HS-27A (cell line): ENCODE data around the gene EPB41L2.
"Not testable (repeated sequence)": the region's sequence is repeated elsewhere in the genome, so short reads cannot be mapped to it uniquely, and the experiment has no call there.

Source experiments
- DNase-seq: peaks from one replicate; pipeline ENCODE4 v3.0.0-alpha.2; 2012; ENCODE audit warnings: low read depth, missing footprints

The EPB41L2 gene

DNA sequence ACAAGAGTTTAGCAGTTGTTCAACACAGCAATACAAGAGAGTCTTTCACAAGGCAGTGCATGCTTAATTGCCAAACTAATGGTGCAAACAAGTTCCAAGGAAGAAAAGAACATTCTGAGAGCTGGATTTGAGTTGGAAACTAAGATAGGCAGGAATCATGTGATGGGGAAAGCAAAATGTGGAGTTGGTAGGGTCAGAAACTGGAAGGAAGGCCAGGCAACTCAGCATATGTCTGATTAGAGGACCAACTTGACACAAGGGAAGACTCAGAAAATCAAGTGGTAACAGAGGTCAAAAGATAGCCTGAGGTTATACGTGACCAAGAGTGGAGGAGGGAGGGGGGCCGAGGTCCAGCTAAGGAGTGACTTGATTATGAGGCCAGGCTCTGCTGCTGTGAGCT, 118.6 kb downstream of the EPB41L2 start:
- no peak for DNase-seq

DNA sequence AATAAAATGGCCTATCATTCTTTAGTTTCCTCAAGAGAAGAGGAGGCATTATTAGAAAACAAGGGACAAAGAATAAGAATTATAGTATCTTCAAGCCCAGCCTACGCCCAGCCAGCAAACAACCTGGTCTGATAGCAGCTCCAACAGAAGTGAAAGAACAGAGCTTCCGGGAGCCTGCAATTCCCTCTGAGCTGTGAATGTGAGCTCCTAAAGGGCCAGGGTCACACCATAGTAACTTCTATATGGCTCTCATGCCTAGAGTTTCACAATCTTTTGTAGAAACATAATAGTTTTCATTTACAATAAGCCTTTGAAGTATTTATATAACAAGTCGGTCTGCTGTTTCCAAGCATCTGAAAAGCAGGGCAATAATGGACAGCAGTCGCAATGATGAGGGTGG, 119.3 kb downstream of the EPB41L2 start:
- DNase-seq = no peak

DNA sequence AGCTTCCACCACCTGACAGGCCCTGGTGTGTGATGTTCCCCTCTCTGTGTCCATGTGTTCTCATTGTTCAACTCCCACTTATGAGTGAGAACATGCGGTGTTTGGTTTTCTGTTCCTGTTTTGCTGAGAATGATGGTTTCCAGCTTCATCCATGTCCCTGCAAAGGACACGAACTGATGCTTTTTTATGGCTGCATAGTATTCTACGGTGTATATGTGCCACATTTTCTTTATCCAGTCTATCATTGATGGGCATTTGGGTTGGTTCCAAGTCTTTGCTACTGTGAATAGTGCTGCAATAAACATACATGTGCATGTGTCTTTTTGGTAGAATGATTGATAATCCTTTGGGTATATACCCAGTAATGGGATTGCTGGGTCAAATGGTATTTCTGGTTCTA, 120.3 kb downstream of the EPB41L2 start:
- not testable (repeated sequence) for DNase-seq

DNA sequence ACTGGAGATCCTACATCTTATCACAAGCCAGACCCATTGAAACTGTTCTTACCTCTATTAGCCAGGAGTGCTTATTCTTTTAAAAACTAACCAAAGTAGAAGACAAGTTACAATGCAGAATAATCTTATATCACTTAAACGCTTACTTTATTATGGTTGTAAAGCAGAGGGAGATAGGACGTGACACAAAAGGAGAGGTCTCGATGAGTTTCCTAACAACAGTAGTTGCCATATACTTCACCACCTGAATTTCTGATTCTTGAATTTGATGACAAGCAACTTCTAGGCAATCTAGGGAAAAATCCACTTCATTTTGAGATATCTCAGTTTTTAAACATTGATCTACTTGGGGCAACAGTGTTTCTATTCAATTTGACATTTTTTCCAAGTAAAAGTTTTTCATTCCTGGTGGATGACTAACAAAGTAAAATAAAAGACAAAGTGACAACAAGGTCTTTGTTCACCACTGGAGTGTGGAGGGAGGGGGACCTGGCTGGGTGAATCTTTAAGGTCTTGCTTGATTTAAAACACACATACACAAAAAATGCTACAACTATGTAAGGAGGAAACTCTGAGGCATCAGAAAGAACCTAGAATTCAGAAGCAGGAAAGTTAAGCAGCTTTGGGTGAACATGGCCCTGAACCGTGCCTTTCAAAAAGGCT, 125.0 kb downstream of the EPB41L2 start:
- no peak for DNase-seq

DNA sequence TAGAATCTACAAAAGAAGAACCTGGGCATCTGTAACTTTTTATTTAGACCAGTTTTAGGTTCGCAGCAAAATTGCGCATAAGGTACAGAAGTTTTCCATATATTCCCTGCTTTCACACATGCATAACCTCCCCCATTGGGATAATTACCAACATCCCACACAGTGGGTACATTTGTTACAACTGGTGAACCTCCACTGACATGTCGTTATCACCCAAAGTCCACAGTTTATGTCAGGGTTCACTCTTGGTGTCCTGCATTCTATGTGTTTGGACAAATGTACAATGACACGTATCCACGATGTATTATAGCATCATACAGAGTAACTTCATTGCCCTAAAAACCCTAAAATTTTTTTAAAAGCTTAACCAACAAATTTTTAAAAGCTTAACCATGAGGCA, 126.1 kb downstream of the EPB41L2 start:
- DNase-seq = no peak

DNA sequence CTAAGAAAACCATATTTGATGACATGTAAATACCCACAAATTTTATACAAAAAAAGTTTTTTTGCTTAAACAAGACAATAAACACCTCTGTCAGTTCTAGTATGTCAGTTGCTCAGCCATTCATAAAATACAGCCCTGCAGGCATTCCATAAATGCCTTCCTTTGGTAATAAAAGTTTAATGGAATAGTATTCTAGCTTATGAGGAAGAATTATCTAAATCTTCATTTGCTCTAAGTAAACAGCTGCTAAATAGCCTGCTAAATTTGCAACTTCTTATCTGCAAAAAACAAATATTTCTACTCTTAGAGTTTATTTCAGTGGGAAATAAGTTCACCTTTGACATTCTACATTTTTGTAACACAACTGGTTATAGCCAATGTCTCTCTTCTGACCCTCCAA, 127.1 kb downstream of the EPB41L2 start:
- DNase-seq = no peak

DNA sequence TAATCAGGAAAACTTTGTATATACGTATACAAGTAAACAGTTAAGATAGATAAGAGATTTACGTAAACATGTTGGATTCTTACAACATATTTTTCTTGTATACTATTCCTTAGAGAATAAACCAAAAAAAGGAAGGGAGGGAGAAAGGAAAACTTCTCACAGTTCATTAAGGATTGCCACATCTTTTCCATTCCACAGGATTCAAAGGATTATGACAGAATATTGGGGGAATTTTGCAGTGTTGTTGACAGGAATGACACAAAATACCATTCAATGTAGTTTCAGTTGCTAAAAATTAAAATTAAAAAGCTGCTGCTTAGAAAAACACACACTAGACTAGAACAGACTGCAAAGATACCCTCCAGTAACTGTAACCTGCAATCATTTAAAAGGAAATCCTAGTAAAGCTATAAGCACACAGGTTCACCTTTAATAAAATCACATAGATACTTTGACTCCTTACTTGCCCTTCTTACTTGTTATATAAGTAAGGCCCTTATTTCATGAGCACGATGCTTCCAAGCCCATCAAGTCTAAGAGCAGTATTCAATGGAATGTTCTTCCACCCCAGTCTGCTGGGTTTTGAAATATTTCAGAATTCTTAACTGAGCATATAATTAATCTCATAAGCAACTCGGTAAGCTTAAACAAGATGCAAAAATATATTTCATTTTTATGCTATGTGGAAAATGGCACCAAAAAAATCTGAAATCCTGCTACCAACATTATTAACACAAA, 128.0 kb downstream of the EPB41L2 start:
- DNase-seq = no peak

DNA sequence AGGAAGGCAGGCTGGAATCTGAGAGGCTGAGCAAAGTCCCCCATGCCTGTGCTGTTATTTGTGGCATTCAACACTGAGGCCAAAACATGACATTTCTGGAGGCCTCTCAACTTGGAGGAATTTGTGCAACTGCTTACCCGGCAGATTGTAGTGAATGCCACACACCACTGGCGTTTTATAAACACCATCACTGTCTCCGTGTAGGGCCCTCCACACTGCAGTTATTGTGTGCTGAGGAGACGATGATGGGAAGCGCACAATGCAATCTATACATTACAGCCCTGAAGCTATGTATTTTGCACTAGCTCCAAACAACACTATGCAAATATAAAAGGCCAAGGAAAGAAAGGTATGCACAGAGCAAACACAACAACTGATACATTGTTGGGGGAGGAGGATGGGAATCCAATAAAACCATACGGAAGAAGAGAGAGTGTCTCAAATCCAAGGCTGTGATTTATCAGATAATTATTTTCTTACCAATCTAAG, 129.3 kb downstream of the EPB41L2 start:
- no peak for DNase-seq

DNA sequence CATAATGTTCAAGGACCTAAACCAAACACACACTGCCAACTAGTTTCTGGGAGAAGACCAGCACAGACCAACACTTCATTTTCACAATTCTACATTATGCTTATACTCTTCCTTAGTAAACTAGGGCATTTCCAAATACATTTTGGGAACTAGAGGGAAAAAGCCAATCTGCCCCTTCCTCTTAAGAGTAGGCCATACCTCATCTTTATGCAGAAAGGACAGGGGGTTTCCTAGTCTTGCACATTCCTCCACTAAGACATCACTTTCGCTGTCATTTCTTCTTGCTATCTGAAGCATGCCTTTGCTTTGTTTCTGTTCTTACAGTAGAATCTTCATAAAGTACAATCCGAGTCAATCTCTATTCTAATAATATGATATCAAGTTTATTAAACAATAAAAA, 130.1 kb downstream of the EPB41L2 start:
- no peak for DNase-seq

DNA sequence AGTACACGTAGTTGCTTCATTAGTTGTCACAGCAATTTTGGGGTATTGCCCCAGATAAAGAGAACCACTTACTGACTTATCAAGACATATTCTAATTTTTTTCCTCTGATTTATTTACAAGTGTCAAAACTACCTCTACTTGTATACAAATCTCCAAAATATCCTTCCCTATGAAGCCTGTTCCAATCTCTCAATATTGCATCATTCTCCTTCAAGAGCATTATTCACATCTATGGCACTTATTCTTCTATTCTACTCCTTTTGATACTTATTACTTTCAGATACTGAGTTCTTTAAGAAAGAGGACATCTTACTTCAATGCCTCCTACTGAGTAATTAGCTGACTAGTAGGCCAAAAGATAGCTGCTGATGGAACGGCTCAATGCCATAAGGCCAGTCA, 130.6 kb downstream of the EPB41L2 start:
- no peak for DNase-seq

DNA sequence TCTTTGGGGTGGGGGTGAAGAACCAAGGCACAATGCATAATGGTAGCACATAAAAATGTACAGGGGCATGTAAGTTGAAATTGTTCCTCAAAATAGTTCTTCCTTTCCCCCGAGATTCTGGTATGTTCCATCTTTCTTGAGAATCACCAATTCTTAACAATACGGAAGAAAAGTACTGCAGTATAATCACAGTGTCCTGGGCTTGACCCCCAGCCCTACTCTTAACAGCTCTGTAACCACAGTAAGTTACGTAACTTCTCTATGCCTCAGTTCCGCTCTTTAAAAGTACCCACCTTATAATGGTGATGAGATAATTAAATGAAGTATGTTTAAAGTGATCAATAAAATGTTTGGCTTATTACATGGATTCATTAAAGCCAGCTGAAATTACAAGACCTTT, 131.4 kb downstream of the EPB41L2 start:
- DNase-seq = no peak

DNA sequence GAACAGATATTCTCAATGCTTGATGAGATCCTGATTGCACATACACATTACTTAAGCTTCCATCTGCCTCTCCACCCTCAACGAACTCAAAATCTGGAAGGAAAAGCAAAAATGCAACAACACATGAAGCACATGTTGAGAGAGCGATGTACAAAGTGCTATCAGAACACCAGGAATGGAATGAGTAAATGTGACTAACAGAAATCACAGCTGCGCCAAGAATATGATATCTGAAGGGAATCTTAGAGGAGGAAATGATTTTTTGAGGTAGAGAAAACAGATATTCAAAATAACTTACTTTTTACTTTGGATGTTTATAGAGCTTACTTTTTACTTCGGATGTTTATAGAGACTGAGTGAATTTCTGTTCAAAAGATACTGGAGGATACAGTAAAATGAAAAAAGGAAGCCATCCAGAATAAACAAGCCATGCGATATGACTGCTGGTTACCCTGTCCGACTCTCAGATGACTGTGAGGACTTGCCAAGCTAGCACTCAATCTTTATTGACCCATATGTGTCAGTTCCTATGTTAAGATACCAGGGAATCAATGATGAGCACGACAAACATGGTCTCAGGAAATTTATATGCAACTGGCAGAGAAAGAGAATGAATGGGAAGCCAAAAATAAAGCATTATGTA, 133.9 kb downstream of the EPB41L2 start:
- DNase-seq = no peak

DNA sequence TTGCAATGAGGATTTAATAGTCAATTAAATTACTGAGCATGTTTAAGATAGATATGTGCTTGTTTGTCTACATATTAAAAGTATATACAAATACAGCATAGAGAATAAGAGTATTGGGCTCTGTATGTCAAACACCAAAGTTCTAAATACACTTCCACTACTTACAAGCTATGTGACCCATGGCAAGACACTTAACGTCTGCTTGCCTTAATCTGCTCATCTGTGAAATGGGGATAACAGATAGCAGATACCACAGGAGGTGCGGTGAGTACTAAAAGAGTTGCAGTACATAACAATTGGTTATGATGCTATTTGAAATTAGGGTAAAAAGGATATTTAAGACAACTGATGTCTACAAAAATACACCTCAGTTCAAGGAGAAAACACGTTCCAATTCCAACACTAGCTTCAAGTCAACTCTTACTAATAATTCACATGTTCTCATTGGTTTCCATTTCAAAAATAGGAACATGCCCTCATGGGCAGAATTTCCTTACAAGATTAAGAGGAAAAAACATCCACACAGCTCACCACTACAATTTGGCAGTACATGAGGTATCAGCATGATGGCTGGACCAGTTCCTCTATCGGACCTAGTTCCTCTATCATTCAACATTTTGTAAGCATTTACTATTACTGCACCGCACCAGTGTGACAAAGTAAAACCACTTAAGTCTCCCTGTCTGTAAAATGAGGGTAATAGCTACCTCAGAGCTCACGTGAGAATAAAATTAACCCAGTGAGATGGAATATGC, 134.7 kb downstream of the EPB41L2 start:
- DNase-seq = no peak

DNA sequence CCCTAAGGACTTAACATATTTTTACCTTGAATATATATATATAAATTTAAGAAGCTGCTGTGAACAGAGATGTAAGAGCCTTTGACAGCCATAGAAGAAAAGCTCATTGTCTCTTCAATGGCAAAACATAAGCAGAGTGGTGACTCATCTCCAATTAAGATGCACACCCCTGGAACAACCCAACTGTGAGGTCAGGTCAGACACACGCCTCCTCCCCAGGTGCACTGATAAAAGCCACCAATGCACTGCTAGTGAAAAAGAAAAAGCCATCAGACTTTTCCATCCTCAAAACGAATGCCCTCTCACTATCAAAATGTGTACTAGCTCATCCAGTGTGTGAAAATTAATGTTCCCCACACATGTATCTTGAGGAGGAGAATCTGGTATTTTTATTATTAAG, 135.7 kb downstream of the EPB41L2 start:
- DNase-seq = no peak

DNA sequence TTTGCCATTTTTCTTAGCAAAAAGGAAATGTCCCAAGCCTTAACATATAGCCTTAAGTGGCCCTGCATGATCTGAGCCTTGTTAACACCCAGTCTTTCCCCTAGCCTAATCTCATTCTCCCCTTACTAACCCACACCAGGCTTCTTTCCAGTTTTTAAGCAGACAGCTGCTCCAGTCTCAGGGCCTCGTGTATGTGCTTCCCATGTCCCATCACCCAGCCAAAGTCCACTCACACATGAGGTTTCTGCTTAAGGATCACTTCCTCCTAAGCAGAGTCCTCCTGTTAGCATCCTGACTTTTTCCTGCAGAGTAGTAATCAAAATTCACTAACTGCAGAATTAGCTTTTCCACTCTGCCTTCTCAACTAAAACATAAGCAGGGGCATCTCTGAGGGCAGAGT, 139.7 kb downstream of the EPB41L2 start:
- no peak for DNase-seq

DNA sequence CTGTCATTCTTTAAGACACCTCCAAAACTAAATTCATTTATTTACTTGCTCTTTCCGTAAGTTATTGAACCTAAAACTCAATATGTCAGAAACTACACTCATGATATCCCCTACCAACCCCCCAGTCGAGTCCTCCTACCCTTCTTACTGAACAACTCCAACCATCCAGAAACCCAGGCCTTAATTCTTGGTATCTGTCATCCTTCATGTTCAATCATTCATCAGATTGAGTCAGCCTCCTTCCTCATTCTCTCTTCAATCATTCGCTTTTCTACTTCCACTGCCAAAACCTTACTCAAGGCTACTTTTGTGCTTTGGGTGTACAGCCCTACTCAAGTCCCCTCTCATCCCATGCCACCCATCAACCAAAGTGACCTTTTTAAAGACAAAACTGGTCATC, 140.1 kb downstream of the EPB41L2 start:
- DNase-seq = no peak

DNA sequence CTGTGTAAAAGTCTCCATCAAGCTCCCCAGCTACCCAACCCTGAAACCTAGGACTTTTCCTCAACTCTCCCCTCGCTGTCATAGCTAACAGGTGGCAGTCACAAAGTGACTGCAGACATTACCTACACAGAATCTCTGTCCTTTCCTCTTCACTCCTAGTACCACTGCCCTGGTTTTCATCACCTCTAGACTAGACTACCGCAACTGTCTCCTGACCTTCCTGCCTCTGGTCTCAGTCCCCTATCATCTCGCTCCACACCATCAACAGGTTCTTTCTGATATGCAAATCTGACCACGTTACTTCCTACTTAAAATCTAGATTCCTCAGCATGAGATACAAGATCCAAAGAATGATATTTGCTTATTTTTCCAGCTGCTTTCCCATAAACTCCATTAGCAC, 142.1 kb downstream of the EPB41L2 start:
- no peak for DNase-seq

DNA sequence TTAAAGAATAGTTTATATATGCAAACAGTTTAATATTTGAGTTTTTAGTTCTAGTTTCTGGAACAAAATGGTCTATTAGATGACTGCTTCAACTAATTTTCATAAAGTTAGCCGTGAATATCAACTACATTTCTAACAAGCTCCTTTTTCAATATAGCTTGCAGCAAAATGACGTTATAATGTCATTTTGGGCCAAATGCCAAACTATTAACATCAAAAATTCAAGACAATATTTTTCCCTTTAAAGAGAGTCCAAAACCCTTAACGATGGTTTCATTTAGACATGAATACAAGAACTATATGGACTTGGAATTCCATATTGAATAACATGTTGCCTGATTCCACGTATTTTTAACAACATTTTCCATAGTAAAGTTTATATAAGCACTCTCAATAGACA, 144.9 kb downstream of the EPB41L2 start:
- no peak for DNase-seq

DNA sequence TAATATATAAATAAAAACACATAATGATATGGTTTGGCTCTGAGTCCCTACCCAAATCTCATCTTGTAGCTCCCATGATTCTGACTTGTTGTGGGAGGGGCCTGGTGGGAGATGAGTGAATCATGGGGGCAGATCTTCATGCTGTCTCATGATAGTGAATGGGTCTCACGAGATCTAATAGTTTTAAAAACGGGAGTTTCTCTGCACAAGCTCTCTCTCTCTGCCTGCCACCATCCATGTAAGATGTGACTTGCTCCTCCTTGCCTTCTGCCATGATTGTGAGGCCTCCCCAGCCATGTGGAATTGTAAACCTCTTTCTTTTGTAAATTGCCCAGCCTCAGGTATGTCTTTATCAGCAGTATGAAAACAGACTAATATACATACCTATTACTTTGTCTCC, 147.4 kb downstream of the EPB41L2 start:
- DNase-seq = not testable (repeated sequence)

DNA sequence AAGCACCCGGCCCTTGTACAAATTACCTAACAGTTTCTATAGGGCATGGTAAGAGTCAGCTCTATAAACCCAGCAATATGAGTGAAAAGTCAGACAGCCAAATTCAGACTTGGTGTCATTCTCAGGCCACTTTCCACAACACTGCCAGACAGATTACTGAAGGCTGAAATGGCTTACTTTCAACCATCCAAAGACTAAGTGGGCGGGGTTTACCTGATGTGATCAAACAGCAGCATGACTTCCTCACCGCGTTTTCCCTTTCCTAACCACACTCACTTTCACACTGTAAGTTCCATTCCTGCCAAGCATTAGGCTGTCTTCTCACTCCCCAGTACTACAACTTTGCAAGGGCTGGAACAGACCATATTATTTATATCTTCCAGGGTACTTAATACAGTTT, 149.9 kb downstream of the EPB41L2 start:
- DNase-seq = no peak

DNA sequence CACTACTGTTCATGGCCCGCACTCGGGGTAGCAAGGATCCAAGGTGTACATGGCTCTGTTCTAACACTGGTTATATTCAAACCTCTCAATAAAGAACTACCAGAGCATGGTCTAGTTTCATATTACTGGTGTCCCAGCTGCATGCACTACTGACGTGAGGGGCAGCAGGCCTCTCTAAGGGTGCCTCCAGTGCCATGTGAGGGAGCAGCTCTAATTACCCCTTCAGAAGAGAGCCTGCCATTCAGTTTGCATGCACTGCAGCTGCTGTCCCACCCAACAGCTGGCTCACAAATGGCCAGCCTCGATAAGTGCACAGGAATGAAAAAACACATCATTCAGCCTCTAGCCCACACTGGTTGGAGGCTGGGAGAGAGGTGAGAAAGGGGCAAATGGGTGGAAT, 150.6 kb downstream of the EPB41L2 start:
- DNase-seq = no peak

DNA sequence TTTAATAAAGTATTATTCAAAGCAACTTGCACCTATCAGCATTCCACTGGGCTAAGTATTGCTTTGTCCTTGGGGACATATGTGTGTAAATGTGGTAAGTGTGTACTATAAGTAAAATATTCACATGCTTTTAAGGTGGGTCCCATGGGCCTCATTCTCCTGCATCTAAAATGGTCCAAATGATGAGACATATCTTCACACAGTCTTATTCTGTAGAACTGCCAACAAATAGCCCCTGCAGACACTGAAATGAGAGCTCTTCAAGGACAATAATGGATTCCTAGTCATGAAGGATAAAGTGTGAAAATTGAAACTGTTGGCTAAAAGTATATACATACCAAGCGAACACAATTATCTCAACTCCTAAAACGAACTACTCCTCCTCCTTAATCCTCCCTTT, 154.1 kb downstream of the EPB41L2 start:
- DNase-seq = no peak

DNA sequence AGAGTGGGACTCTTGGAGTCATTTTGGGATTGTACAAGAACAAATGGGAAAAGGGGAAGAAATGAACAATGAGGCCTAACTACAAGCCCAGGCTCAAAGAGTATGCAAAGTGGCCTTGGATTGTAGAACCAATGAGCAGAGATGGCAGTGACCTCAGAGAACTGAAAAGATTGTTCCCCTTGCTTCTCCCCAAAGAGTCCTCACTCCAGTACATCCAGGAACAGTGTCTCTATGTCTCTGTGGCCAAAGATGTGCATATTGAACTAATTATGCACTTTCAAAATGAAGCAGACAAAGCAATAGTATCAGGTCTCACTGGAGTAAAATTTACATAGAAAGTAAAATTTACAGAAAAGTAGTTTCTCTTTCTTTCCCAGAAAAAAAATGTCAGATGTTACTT, 154.9 kb downstream of the EPB41L2 start:
- DNase-seq = no peak
